B cell (primary cell): ENCODE measurements around the gene COMMD7.

Experiments used
- EZH2 ChIP-seq: IDR thresholded peaks from 2 replicates; pipeline ENCODE4 v1.6.1; 2012; ENCODE audit warnings: borderline replicate concordance, low read depth, mild to moderate bottlenecking, moderate library complexity, low read length; ENCODE audit not compliant: insufficient read depth, poor library complexity, severe bottlenecking
- TF ChIP-seq, protein P1 (sequence below): fragments of 200-600 bp; IDR thresholded peaks from one replicate; pipeline ENCODE4 v1.8.0; 2022; ENCODE audit warnings: antibody characterized with exemption, mild to moderate bottlenecking

DNA sequence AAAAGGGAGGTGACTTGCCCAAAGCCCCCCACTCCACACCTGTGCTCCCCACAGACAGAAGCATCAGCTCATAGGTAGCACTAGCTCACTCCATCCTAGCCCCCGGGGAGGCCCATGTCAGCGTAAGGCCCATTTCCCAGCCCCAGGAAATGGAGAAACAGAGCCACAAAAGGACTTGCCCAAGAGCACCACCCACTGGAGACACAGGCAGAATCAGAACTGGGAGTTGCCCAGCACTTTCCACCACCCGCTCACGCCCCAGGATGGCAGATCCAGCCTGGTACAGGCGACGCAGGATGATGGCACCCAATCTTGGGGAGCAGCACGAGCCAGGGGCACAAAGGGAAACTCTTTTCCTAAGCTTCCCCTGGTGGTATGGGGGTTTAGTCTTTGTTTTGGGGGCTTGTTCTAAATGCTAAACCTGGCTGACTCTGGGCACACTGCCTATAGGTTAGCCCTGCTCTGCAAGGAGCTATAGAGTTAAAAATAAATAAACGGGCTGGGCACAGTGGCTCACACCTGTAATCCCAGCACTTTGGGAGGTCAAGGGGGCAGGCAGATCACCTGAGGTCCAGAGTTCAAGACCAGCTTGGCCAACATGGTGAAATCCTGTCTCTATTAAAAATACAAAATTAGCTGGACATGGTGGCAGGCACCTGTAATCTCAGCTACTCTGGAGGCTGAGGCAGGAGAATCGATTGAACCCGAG lies 81.3 kb downstream of the COMMD7 start:
- TF ChIP-seq, protein P1, sequence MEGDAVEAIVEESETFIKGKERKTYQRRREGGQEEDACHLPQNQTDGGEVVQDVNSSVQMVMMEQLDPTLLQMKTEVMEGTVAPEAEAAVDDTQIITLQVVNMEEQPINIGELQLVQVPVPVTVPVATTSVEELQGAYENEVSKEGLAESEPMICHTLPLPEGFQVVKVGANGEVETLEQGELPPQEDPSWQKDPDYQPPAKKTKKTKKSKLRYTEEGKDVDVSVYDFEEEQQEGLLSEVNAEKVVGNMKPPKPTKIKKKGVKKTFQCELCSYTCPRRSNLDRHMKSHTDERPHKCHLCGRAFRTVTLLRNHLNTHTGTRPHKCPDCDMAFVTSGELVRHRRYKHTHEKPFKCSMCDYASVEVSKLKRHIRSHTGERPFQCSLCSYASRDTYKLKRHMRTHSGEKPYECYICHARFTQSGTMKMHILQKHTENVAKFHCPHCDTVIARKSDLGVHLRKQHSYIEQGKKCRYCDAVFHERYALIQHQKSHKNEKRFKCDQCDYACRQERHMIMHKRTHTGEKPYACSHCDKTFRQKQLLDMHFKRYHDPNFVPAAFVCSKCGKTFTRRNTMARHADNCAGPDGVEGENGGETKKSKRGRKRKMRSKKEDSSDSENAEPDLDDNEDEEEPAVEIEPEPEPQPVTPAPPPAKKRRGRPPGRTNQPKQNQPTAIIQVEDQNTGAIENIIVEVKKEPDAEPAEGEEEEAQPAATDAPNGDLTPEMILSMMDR: no peak
- TF ChIP-seq EZH2: no peak
